NK-92 (cell line): ENCODE data around the gene SMYD2.

Experiments used
- DNase-seq: peaks from one replicate; lab custom pipeline; 2025; ENCODE audit not compliant: unreplicated experiment; lab: John Stamatoyannopoulos, UW

The SMYD2 gene

DNA sequence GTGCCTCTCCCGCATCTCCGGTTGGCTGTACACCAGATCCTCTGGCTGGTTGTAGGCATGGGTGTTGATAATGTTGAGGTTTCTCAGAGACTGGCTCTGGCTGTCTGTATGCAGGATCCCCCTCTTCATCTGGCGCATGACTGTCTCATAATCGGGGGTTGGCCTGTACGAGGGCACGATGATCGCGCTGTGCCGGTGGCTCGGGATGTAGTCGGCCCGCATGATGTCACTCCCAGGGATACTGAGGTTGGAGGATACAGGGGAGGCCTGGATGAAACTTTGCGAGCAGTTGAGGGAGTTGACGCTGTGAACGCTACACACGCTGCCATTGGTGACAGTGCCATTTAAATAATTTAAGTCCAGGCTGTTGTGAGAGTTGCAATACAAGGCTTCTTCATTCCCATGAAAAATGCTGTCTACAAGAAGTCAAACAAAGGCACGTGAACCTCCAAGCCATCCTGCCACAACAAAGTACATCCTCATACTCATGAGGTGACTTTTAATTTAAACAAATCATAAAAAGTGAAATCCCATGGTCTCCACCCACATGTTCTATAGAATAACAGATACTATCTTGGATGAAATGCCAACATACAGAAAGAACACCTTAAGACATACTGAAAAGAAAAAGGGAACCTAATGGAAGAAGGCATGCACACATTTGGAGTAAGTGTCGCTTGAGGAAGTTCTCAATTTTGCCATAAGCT, 103.6 kb downstream of the SMYD2 start:
- no peak for DNase-seq

DNA sequence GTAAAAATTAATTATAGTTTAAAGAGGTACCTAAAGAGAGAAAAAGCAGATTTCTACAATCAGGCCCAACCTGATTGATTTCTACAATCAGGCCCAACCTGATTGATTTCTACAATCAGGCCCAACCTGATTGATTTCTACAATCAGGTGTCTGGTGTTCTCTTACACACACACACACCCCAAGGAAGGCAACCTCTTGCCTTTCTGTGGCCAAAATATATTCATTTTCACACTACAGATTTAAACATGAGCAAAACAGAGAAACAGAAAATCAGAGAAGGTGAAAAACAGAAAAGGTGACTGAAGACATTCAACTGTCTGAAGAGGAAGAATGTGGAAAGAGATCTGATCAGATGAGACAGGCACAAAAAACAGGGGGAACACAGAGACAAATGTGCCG, 104.5 kb downstream of the SMYD2 start:
- DNase-seq = no peak

DNA sequence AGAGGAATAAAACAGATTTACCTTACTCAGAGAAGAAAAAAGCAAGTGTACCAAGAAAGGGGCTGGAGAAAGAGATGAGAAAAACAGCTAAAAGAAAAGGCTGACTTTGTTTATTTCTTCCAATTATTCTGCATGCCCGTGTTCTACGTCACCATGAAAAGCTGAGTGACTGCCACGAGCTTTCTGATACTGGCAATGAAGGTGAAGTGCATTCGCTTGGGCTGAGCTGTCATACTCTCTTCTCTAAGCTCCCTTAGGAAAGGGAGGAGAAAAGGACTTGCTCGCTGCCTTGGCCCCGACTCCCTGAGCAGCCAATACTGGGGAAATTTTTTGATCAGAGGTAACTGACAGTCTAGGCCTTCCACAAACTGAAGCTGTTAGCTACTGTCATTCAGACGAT, 105.4 kb downstream of the SMYD2 start:
- DNase-seq = no peak
